H9 (cell line): ENCODE data around the gene HTD2. TPM values are rescaled to one million over a fixed set of nuclear protein-coding genes. Genes with fewer than 3 reads are reported as not detected.

ENCODE experiments used
- DNase-seq: peaks from one replicate; pipeline ENCODE4 v3.0.0-alpha.2; 2017
- H2AFZ ChIP-seq: one replicate; pipeline ENCODE4 v1.6.1; 2013; ENCODE audit warnings: mild to moderate bottlenecking, low read length, control low read depth, moderate library complexity
- H2AK5ac ChIP-seq: 2 replicates; pipeline ENCODE4 v1.6.1; 2013; ENCODE audit warnings: low read length, control low read depth, mixed read lengths; ENCODE audit not compliant: insufficient read length
- H2BK120ac ChIP-seq: one replicate; pipeline ENCODE4 v1.6.1; 2013; ENCODE audit warnings: low read depth, mild to moderate bottlenecking, low read length, control low read depth, inconsistent platforms; ENCODE audit not compliant: poor library complexity, severe bottlenecking
- H2BK12ac ChIP-seq: 2 replicates; pipeline ENCODE4 v1.6.1; 2013; ENCODE audit warnings: low read length, control low read depth, mixed read lengths, low read depth; ENCODE audit not compliant: insufficient read length
- H2BK15ac ChIP-seq: 2 replicates; pipeline ENCODE4 v1.6.1; 2013; ENCODE audit warnings: low read depth, low read length, control low read depth
- H2BK20ac ChIP-seq: one replicate; pipeline ENCODE4 v1.6.1; 2013; ENCODE audit warnings: low read depth, mild to moderate bottlenecking, low read length, control low read depth, inconsistent platforms; ENCODE audit not compliant: poor library complexity, severe bottlenecking
- H2BK5ac ChIP-seq: 2 replicates; pipeline ENCODE4 v1.6.1; 2013; ENCODE audit warnings: low read length, control low read depth, mixed read lengths; ENCODE audit not compliant: insufficient read length
- H3K14ac ChIP-seq: 2 replicates; pipeline ENCODE4 v1.6.1; 2013; ENCODE audit warnings: low read length, control low read depth; ENCODE audit not compliant: insufficient read depth
- H3K18ac ChIP-seq: 2 replicates; pipeline ENCODE4 v1.6.1; 2013; ENCODE audit warnings: low read depth, mild to moderate bottlenecking, mixed read lengths, low read length, control low read depth; ENCODE audit not compliant: insufficient read length
- H3K23ac ChIP-seq: 2 replicates; pipeline ENCODE4 v1.6.1; 2013; ENCODE audit warnings: low read length, control low read depth, mixed read lengths, low read depth; ENCODE audit not compliant: insufficient read length
- H3K23me2 ChIP-seq: 2 replicates; pipeline ENCODE4 v1.6.1; 2013; ENCODE audit warnings: low read depth, mild to moderate bottlenecking, mixed read lengths, low read length, control low read depth; ENCODE audit not compliant: insufficient read length, poor library complexity, severe bottlenecking
- H3K27ac ChIP-seq: 2 replicates; pipeline ENCODE4 v1.5.1; 2013; ENCODE audit warnings: low read length, control low read depth, mixed read lengths, low read depth; ENCODE audit not compliant: insufficient read length
- H3K27me3 ChIP-seq: 2 replicates; pipeline ENCODE4 v1.6.1; 2013; ENCODE audit warnings: low read length, control low read depth, inconsistent platforms; ENCODE audit not compliant: insufficient read depth
- H3K4ac ChIP-seq: 2 replicates; pipeline ENCODE4 v1.6.1; 2013; ENCODE audit warnings: low read depth, mild to moderate bottlenecking, control low read depth, inconsistent platforms, low read length, moderate library complexity
- H3K4me1 ChIP-seq: 2 replicates; pipeline ENCODE4 v1.6.1; 2013; ENCODE audit warnings: low read length, control low read depth, inconsistent platforms; ENCODE audit not compliant: insufficient read depth
- H3K4me2 ChIP-seq: 2 replicates; pipeline ENCODE4 v1.6.1; 2013; ENCODE audit warnings: low read length, control low read depth, mixed read lengths; ENCODE audit not compliant: insufficient read length, insufficient read depth
- H3K56ac ChIP-seq: 2 replicates; pipeline ENCODE4 v1.6.1; 2013; ENCODE audit warnings: low read depth, mild to moderate bottlenecking, mixed read lengths, low read length, control low read depth; ENCODE audit not compliant: insufficient read length
- H3K79me1 ChIP-seq: 2 replicates; pipeline ENCODE4 v1.6.1; 2013; ENCODE audit warnings: low read depth, mild to moderate bottlenecking, moderate library complexity, low read length, control low read depth, inconsistent platforms; ENCODE audit not compliant: insufficient read depth, poor library complexity, severe bottlenecking
- H3K79me2 ChIP-seq: 2 replicates; pipeline ENCODE4 v1.6.1; 2013; ENCODE audit warnings: low read length, control low read depth, inconsistent platforms; ENCODE audit not compliant: insufficient read depth
- H3K9ac ChIP-seq: 2 replicates; pipeline ENCODE4 v1.6.1; 2013; ENCODE audit warnings: low read length, control low read depth, mixed read lengths; ENCODE audit not compliant: insufficient read length; ENCODE audit errors: extremely low read depth
- H3K9me3 ChIP-seq: one replicate; pipeline ENCODE4 v1.6.1; 2013; ENCODE audit warnings: low read depth, low read length, inconsistent platforms; ENCODE audit not compliant: control insufficient read depth
- H3T11ph ChIP-seq: one replicate; pipeline ENCODE4 v1.6.1; 2013; ENCODE audit warnings: mild to moderate bottlenecking, low read length, control low read depth, inconsistent platforms
- H4K20me1 ChIP-seq: one replicate; pipeline ENCODE4 v1.6.1; 2013; ENCODE audit not compliant: control insufficient read depth, insufficient read length, insufficient read depth
- H4K5ac ChIP-seq: 2 replicates; pipeline ENCODE4 v1.6.1; 2013; ENCODE audit warnings: low read depth, mild to moderate bottlenecking, mixed read lengths, low read length, control low read depth; ENCODE audit not compliant: insufficient read length
- H4K8ac ChIP-seq: replicated peaks from 2 replicates; pipeline ENCODE4 v1.6.1; 2013; ENCODE audit warnings: low read length, control low read depth, mixed read lengths, low read depth; ENCODE audit not compliant: insufficient read length
- H4K91ac ChIP-seq: 2 replicates; pipeline ENCODE4 v1.6.1; 2013; ENCODE audit warnings: low read depth, mild to moderate bottlenecking, moderate library complexity, mixed read lengths, low read length, control low read depth; ENCODE audit not compliant: insufficient read length
- H3K27ac Mint-ChIP-seq, 3 experiments: 2 replicates in 2 of 3; 3 replicates in 1 of 3; pipeline ENCODE4 v1.8.0; 2020 to 2021; ENCODE audit warnings: mixed read lengths in 3 of 3, mild to moderate bottlenecking in 1 of 3, moderate library complexity in 1 of 3
- H3K27me3 Mint-ChIP-seq: 2 replicates; pipeline ENCODE4 v1.8.0; 2021; ENCODE audit warnings: low read depth, mild to moderate bottlenecking, moderate library complexity, mixed read lengths
- H3K36me3 Mint-ChIP-seq, 3 experiments: 2 replicates in 2 of 3; 3 replicates in 1 of 3; pipeline ENCODE4 v1.8.0; 2020 to 2021; ENCODE audit warnings: low read depth in 3 of 3, mixed read lengths in 3 of 3; ENCODE audit not compliant: insufficient read depth in 1 of 3
- H3K4me1 Mint-ChIP-seq, 2 experiments: 2 replicates each; pipeline ENCODE4 v1.8.0; 2020; ENCODE audit warnings: mixed read lengths in 2 of 2
- H3K4me3 Mint-ChIP-seq, 2 experiments: 2 replicates in 1 of 2; 3 replicates in 1 of 2; pipeline ENCODE4 v1.8.0; 2020 to 2021; ENCODE audit warnings: mild to moderate bottlenecking in 2 of 2, mixed read lengths in 2 of 2, moderate library complexity in 1 of 2
- H3K9me3 Mint-ChIP-seq, 2 experiments: 2 replicates in 1 of 2; 3 replicates in 1 of 2; pipeline ENCODE4 v1.8.0; 2020; ENCODE audit warnings: mild to moderate bottlenecking in 2 of 2, mixed read lengths in 2 of 2, moderate library complexity in 1 of 2
- CTCF ChIP-seq: fragments of 200-600 bp; sonication (generic); conservative IDR thresholded peaks from 3 replicates; pipeline ENCODE4 v1.8.0; 2021; ENCODE audit warnings: antibody characterized with exemption, mild to moderate bottlenecking
- WGBS: extraction: QIAGEN DNeasy Blood & Tissue Kit; methylation state at CpG from one replicate; pipeline ENCODE4 v1.1.7; 2013; ENCODE audit warnings: missing lambda C conversion rate, low lambda C conversion rate, mixed read lengths; ENCODE audit not compliant: insufficient read length; ENCODE audit errors: extremely low coverage; 5-methylcytosine and 5-hydroxymethylcytosine counted together
- total RNA-seq: library from RNA; stranded (reverse); gene quantifications from 2 replicates; pipeline ENCODE4 v1.2.1, GENCODE V29; 2021

The HTD2 gene
- total RNA-seq, 1 experiment from 2014 or later = 13.4 TPM

DNA sequence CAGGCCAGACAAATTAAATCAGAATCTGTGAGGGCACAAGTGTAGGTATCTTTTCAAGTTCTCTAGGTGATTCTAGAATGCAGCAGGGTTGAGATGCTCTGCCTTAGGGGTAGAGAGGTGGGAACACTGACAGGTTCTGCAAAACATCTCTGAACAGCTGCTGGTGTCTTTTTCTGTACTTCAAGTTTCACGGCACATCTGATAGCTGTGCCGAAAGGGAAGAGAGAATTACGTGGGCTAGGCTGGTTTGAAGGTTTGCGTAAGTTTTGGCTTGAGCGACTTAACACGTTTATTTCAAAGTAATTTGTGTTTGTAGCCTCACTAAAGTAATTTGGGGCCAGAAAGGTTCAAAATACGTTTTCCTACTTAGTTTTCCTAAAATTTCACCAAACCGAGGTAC, 48.9 kb downstream of the HTD2 start:
- Histone ChIP-seq H3K79me1 (no peaks in the 10 kb centered on the region), H3K4ac (no peak overlapping the region), H2AFZ (no peak overlapping the region), H3K18ac (no peak overlapping the region), H4K91ac (no peak overlapping the region), H2BK20ac (no peak overlapping the region), H4K20me1 (no peaks in the 10 kb centered on the region), H2BK15ac (no peak overlapping the region), H3K79me2 (no peaks in the 10 kb centered on the region), H3K4me2 (no peak overlapping the region), H2BK120ac (no peak overlapping the region), H3K9ac (no peak overlapping the region), H3K4me1 (no peaks in the 10 kb centered on the region), H2BK12ac (no peak overlapping the region), H3K23ac (no peak overlapping the region), H3K9me3 (no peaks in the 10 kb centered on the region), H3T11ph (no peak overlapping the region), H3K14ac (no peak overlapping the region), H3K27me3 (no peaks in the 10 kb centered on the region), H3K23me2 (no peaks in the 10 kb centered on the region), H4K5ac (no peak overlapping the region), H2BK5ac (no peak overlapping the region), H3K27ac (no peak overlapping the region), H4K8ac (no peak overlapping the region), H3K56ac (no peak overlapping the region), H2AK5ac (no peak overlapping the region)
- peaks cover 8% of the 10 kb centered on the region in 2 experiments for H3K4me1 Mint-ChIP-seq
- H3K4me3 Mint-ChIP-seq = no peak overlapping the region
- H3K9me3 Mint-ChIP-seq = no peaks in the 10 kb centered on the region
- no peaks in the 10 kb centered on the region for H3K36me3 Mint-ChIP-seq
- H3K27me3 Mint-ChIP-seq = no peaks in the 10 kb centered on the region
- H3K27ac Mint-ChIP-seq = no peak overlapping the region; a peak in 1 of 7 replicates
- no peak for DNase-seq
- no CpG with 5 or more reads among the region's 8 CpGs for WGBS
- no peak for TF ChIP-seq CTCF
